Nephron progenitor cell (in vitro differentiated cells): ENCODE results near the gene VPS13D.

Source experiments
- DNase-seq: peaks from one replicate; pipeline ENCODE4 v3.0.0; 2021
- H3K27ac Mint-ChIP-seq: 2 replicates; pipeline ENCODE4 v1.8.0; 2021; ENCODE audit warnings: mild to moderate bottlenecking, moderate library complexity, mixed read lengths
- H3K27me3 Mint-ChIP-seq: 2 replicates; pipeline ENCODE4 v1.8.0; 2021; ENCODE audit warnings: mild to moderate bottlenecking, low read depth, mixed read lengths; ENCODE audit not compliant: poor library complexity
- H3K36me3 Mint-ChIP-seq: 2 replicates; pipeline ENCODE4 v1.8.0; 2021; ENCODE audit warnings: low read depth, mixed read lengths
- H3K4me1 Mint-ChIP-seq: 2 replicates; pipeline ENCODE4 v1.8.0; 2021; ENCODE audit warnings: mixed read lengths
- H3K4me3 Mint-ChIP-seq: 2 replicates; pipeline ENCODE4 v1.8.0; 2021; ENCODE audit warnings: mild to moderate bottlenecking, moderate library complexity, mixed read lengths
- H3K9me3 Mint-ChIP-seq: 2 replicates; pipeline ENCODE4 v1.8.0; 2021; ENCODE audit warnings: mild to moderate bottlenecking, moderate library complexity, mixed read lengths
- TF ChIP-seq, protein P1 (sequence below): fragments of 200-600 bp; sonication (generic); IDR thresholded peaks from 2 replicates; pipeline ENCODE4 v1.5.0; 2021; ENCODE audit warnings: antibody characterized with exemption

Gene VPS13D

DNA sequence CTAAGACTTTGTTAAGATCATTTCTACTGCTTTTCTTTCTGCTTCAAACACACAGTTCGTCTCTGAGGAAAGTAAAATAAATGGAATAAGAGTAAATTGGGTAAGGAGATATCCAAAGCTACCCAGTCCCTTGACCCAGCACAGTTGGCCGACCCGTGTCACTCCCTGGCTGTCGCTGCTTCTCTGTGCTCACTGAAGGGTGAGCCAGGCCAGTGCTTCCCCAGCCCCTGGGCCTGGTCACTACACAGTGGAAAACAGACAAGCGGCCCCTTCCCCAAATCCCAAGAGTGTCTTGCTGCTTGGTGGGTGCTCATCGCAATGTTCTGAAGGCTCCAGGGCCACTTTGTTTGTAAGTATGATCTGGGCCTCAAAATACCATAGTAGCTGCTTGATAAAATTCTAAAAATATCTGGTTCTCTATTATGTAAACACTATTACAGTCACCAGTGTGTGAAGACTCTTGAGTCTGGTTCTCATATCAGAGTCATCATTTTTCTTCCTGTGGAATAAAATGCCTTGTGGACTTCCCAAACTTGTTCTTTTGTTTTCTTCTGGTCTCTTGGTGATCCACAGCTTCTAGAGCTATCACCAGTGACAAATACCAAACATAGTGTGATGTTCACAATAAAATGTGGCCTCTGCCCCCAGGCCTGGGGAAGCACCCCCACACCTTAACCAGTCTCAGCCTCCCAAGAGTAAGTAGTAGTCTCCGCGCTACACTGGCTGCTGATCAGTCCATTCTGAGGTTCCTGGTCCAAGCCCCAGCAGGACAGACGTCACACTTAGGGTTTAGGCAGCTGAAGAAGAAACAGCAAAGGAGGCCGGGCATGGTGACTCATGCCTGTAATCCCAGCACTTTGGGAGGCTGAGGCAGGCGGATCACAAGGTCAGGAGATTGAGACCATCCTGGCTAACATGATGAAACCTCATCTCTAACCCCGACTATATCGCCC, 282.0 kb downstream of the VPS13D start:
- Mint-ChIP-seq H3K4me1 (peaks cover 52% of the 10 kb centered on the region), H3K36me3 (peaks cover 5% of the 10 kb centered on the region), H3K27me3 (no peaks in the 10 kb centered on the region), H3K27ac (peak overlapping the region; percentile 38), H3K4me3 (no peak overlapping the region), H3K9me3 (no peaks in the 10 kb centered on the region)
- peak; percentile 22 for DNase-seq
- TF ChIP-seq, protein P1, sequence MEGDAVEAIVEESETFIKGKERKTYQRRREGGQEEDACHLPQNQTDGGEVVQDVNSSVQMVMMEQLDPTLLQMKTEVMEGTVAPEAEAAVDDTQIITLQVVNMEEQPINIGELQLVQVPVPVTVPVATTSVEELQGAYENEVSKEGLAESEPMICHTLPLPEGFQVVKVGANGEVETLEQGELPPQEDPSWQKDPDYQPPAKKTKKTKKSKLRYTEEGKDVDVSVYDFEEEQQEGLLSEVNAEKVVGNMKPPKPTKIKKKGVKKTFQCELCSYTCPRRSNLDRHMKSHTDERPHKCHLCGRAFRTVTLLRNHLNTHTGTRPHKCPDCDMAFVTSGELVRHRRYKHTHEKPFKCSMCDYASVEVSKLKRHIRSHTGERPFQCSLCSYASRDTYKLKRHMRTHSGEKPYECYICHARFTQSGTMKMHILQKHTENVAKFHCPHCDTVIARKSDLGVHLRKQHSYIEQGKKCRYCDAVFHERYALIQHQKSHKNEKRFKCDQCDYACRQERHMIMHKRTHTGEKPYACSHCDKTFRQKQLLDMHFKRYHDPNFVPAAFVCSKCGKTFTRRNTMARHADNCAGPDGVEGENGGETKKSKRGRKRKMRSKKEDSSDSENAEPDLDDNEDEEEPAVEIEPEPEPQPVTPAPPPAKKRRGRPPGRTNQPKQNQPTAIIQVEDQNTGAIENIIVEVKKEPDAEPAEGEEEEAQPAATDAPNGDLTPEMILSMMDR: no peak

DNA sequence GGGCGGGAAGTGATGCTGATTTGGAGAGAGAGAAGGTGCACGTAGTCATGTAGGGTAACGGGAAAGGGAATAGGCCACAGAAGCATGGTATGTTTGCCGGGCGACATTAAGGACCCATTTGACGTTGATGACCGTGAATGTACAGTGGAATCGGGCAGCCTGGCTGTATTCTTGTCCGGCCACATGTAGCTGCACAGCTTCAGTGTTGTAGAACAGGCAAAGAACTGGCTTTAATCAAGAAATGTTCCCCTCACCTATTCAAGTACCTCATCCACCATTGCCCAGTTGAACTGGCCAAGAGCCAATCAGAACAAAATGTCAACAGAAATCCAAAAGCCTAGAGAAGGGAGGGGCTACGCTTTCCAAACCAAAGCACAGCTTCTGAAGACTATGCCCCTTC, 283.4 kb downstream of the VPS13D start:
- H3K36me3 Mint-ChIP-seq: peaks cover 5% of the 10 kb centered on the region
- no peak overlapping the region for H3K4me3 Mint-ChIP-seq
- DNase-seq: no peak
- TF ChIP-seq, protein P1: no peak
- H3K4me1 Mint-ChIP-seq: peaks cover 52% of the 10 kb centered on the region
- H3K27me3 Mint-ChIP-seq: no peaks in the 10 kb centered on the region
- H3K9me3 Mint-ChIP-seq: no peaks in the 10 kb centered on the region
- no peak overlapping the region for H3K27ac Mint-ChIP-seq

DNA sequence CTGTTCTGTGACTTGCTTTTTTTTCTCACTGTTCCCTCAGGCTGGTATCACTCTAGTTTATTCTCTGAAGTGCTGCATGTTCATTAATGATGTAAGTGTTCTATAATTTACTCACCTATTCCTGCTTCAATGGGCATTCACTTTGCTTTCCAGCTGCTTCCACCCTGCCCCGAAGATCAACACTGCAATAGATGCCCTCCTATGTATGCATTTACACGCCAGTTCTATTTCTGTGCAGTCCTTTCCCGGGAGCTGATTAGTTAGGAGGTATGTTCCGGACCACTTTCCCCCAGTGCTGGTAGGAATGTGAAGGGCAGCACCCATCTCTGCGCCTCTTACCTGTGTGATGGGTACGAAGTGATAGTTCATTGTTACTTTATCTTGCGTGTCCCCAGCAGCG, 284.8 kb downstream of the VPS13D start:
- Mint-ChIP-seq H3K9me3 (no peaks in the 10 kb centered on the region), H3K27ac (no peak overlapping the region), H3K36me3 (peaks cover 5% of the 10 kb centered on the region), H3K4me3 (no peak overlapping the region), H3K4me1 (peaks cover 54% of the 10 kb centered on the region), H3K27me3 (no peaks in the 10 kb centered on the region)
- no peak for DNase-seq
- TF ChIP-seq, protein P1: no peak

DNA sequence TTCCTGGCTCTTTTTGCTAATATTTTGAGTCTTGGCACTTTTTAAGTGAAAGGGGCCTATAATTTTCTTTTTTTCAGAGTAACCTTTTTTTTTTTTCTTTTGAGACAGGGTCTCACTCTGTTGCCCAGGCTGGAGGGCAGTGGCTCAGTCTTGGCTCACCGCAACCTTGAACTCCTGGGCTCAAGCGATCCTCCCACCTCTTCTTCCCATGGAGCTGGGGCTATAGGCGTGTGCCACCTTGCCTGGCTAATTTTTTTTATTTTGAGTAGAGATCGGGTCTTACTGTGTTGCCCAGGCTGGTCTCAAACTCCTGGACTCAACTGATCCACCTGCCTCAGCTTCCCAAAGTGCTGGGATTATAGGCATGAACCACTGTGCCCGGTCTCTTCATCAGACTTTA, 285.4 kb downstream of the VPS13D start:
- Mint-ChIP-seq H3K9me3 (no peaks in the 10 kb centered on the region), H3K4me1 (peaks cover 53% of the 10 kb centered on the region), H3K27me3 (peaks cover under 1% of the 10 kb centered on the region), H3K4me3 (no peak overlapping the region), H3K36me3 (peaks cover 5% of the 10 kb centered on the region), H3K27ac (no peak overlapping the region)
- TF ChIP-seq, protein P1: no peak
- DNase-seq: no peak

DNA sequence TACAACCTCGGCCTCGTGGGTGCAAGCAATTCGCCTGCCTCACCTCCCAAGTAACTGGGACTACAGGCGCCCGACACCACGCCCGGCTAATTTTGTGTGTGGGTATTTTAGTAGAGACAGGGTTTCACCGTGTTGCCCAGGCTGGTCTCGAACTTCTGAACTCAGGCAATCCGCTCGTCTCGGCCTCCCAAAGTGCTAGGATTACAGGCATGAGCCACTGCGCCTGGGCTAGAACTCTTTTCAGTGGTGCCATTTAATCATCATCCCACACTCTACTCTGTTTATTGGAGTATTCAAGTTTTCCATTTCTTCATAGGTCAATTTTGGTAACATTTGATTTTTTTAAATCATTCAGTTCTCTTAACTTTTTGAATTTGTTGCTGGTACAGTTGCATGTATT, 286.9 kb downstream of the VPS13D start:
- no peak overlapping the region for H3K4me3 Mint-ChIP-seq
- peaks cover 45% of the 10 kb centered on the region for H3K4me1 Mint-ChIP-seq
- no peak for DNase-seq
- TF ChIP-seq, protein P1: no peak
- H3K9me3 Mint-ChIP-seq: no peaks in the 10 kb centered on the region
- H3K36me3 Mint-ChIP-seq: peaks cover 5% of the 10 kb centered on the region
- peaks cover 3% of the 10 kb centered on the region for H3K27me3 Mint-ChIP-seq
- no peak overlapping the region for H3K27ac Mint-ChIP-seq
